ENCODE measurements around the gene ASB10.

DNA sequence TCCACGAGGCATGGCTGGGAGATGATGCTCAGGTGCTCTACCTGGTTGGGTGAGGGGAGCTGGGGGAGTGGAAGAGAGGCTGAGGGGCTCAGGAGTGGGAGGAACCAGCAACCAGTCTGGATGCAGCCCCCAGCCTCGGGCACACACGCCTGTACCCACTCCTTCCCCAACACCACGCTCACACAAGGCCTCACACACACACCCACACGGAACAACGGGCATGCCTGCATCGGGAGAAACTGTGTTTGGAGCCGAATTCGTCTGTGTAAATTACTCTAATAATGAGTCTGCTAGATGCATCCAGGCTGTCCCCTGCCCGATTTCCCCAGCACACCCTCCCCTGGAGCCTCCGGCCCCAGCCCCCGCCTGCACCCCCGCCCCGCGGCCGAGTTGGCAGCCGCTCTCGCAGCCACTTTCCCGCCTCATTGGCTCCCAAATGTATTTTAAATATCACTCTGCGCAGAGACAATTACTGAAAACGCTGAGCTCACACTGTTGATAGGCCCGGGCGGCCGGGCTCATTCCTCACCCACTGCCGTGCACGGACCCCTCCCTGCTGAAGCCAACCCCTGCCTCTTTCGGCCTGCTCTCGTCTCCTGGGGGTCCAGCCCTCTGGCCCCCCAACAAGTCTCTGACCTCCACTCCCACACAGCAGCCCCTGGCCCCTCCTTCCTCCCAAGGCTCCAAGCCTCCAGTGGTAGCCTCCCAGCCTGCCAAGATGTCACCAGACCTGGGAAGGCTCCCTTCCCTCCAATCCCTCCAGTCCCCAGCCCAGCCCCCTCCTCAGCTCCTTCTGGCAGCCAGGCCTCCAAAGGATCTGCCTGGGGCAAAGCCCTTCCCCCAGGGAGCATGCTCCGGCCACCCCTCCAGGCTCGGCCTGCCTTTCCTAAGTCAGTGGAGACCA is 12.1 kb upstream of the ASB10 start:
- TF ChIP-seq, protein P1, sequence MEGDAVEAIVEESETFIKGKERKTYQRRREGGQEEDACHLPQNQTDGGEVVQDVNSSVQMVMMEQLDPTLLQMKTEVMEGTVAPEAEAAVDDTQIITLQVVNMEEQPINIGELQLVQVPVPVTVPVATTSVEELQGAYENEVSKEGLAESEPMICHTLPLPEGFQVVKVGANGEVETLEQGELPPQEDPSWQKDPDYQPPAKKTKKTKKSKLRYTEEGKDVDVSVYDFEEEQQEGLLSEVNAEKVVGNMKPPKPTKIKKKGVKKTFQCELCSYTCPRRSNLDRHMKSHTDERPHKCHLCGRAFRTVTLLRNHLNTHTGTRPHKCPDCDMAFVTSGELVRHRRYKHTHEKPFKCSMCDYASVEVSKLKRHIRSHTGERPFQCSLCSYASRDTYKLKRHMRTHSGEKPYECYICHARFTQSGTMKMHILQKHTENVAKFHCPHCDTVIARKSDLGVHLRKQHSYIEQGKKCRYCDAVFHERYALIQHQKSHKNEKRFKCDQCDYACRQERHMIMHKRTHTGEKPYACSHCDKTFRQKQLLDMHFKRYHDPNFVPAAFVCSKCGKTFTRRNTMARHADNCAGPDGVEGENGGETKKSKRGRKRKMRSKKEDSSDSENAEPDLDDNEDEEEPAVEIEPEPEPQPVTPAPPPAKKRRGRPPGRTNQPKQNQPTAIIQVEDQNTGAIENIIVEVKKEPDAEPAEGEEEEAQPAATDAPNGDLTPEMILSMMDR (IDR thresholded peaks at IDR 0.05): no peak
- no peak for TF ChIP-seq POLR2A (IDR thresholded peaks at IDR 0.05)
- no peak for TF ChIP-seq POLR2AphosphoS5 (IDR thresholded peaks at IDR 0.05)
